ENCODE results near the gene ZNF576. TPM values are rescaled to one million over a fixed set of nuclear protein-coding genes. Genes with fewer than 3 reads are reported as not detected.

The ZNF576 gene
- total RNA-seq, 4 donors from 2014 or later = 9.9 to 18.8 (median 15.2) TPM

DNA sequence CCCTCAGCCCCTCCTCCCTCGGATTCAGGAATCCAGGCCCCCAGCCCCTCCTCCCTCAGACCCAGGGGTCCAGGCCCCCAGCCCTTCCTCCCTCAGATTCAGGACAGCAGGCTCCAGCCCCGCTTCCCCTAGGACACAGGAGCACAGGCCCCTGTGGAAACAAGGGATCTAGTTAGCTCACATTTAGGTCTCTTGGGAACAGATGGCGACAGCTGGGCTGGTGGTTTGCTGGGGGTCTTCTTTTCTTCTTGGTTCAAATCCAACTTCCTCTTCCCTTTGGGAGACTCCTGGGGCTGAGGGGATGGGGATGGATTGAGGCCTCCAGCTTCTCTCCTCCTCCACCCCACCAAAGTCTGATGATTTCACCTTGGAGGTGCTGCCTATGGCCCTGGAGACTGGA, 43.8 kb upstream of the ZNF576 start:
- peaks cover 0 to 87% (median 17%) of the 10 kb centered on the region in 3 donors for H3K36me3 ChIP-seq
- 78% methylated on average over 3 of the region's 3 CpGs for WGBS, 2 donors
- H3K4me3 ChIP-seq = no peak overlapping the region
- no peaks in the 10 kb centered on the region for H3K9me3 ChIP-seq
- H3K27me3 ChIP-seq = no peaks in the 10 kb centered on the region
- TF ChIP-seq EP300 (IDR thresholded peaks at IDR 0.05) = no peak
- TF ChIP-seq, protein P1, sequence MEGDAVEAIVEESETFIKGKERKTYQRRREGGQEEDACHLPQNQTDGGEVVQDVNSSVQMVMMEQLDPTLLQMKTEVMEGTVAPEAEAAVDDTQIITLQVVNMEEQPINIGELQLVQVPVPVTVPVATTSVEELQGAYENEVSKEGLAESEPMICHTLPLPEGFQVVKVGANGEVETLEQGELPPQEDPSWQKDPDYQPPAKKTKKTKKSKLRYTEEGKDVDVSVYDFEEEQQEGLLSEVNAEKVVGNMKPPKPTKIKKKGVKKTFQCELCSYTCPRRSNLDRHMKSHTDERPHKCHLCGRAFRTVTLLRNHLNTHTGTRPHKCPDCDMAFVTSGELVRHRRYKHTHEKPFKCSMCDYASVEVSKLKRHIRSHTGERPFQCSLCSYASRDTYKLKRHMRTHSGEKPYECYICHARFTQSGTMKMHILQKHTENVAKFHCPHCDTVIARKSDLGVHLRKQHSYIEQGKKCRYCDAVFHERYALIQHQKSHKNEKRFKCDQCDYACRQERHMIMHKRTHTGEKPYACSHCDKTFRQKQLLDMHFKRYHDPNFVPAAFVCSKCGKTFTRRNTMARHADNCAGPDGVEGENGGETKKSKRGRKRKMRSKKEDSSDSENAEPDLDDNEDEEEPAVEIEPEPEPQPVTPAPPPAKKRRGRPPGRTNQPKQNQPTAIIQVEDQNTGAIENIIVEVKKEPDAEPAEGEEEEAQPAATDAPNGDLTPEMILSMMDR (IDR thresholded peaks at IDR 0.05) = no peak
- TF ChIP-seq POLR2A (IDR thresholded peaks at IDR 0.05) = no peak
- DNase-seq (ENCODE audit: low spot score in 2 of 2) = no peak
- H3K27ac ChIP-seq = no peak overlapping the region
- H3K4me1 ChIP-seq = no peaks in the 10 kb centered on the region

DNA sequence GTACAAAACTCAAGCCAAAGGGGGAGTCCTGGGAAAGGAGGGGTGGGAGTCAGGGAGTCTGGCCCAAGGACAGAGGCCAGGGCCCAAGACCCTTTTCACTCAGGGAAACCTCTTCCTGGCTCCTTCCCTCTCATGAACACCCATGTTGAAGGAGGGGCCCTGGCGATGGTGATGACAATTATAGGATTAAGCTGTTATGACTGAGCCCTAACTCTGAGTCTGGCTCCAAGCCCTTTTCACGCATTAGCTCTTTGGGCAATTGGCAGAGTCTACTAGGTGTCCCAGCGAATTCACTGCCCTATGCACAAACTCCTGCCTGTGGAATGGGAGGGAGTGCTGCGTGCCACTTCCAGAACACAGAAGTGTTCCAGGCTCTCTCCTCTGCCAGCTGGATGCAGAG, 42.7 kb upstream of the ZNF576 start:
- H3K27ac ChIP-seq = no peak overlapping the region
- H3K36me3 ChIP-seq = peaks cover 0 to 91% (median 17%) of the 10 kb centered on the region in 3 donors
- WGBS, 2 donors = 93 to 98% methylated on average over 3 to 4 of the region's 4 CpGs
- H3K27me3 ChIP-seq = no peaks in the 10 kb centered on the region
- no peak for DNase-seq (ENCODE audit: low spot score in 2 of 2)
- H3K9me3 ChIP-seq = no peaks in the 10 kb centered on the region
- no peak overlapping the region for H3K4me3 ChIP-seq
- TF ChIP-seq, protein P1 (IDR thresholded peaks at IDR 0.05) = no peak
- no peak for TF ChIP-seq EP300 (IDR thresholded peaks at IDR 0.05)
- TF ChIP-seq POLR2A (IDR thresholded peaks at IDR 0.05) = no peak
- no peaks in the 10 kb centered on the region for H3K4me1 ChIP-seq

DNA sequence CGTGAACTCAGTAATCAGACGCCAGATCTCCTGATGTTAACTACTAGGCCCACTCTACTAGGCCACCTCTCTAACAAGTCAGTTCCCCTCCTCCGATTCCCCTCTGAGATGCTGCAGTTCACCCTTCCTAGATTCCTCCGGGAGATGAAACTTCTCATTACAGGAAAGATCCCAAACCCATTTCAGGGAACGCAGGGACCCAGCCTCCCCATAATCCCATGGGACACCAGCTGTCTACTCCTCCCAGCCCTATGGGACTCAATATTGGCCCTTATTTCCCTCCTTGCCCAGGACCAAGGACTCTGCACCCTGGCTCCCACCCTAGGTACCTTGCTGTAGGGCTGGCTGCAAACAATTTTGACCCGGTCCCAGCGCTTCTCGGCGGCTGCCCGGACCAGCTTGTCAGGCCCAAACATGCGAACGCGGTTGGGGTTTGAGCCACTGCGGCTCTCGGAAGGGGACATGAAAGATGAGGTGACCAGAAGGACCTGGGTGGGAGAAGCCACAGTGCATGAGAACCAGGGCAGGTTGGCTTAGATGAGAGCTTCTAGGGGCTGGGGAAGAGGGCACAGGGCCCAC, 42.0 kb upstream of the ZNF576 start:
- Histone ChIP-seq H3K9me3 (no peaks in the 10 kb centered on the region), H3K36me3 (peaks cover 0 to 90% (median 17%) of the 10 kb centered on the region in 3 donors)
- WGBS, 2 donors = 91 to 93% methylated on average over 15 of the region's 15 CpGs

DNA sequence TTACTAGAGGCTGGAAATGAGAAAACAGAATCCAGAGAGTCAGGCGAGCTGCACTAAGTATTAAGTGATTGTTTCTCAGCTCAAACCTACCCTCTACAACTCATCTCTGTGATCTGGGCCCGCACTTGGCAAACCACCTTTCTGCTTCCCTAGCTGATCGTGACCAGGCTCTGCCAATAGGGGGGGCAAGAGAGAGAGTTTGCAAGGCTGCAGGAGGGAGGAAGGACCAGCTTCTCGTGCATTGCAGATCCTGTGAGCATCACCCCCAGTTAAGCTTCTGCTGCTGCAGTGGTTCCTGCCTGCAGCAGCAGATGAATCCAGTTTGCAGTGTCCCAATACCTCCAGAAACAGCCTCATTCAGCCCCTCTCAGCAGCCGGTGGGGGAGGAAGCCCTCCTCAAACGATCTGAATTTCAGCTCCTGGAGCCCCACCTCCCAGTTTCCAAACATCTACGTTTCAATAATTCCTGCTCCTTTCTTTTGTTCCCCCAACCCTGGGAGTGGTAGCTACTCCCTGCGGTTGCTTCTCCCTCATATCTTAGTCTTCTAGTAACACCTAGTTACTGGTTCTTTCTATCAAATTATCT, 41.1 kb upstream of the ZNF576 start:
- no peaks in the 10 kb centered on the region for H3K27me3 ChIP-seq
- no peak for TF ChIP-seq EP300 (IDR thresholded peaks at IDR 0.05)
- TF ChIP-seq, protein P1 (IDR thresholded peaks at IDR 0.05) = peak; percentile 46 to 53 (median 50)
- 37 to 42% methylated on average over 8 of the region's 8 CpGs for WGBS, 2 donors
- peaks cover 0 to 90% (median 17%) of the 10 kb centered on the region in 3 donors for H3K36me3 ChIP-seq
- no peak overlapping the region for H3K27ac ChIP-seq
- no peak overlapping the region for H3K4me3 ChIP-seq
- H3K9me3 ChIP-seq = no peaks in the 10 kb centered on the region
- peak; percentile 42 to 77 for DNase-seq (ENCODE audit: low spot score in 2 of 2)
- no peaks in the 10 kb centered on the region for H3K4me1 ChIP-seq

More for the DNA sequence above, 42.0 kb upstream of the ZNF576 start:
- TF ChIP-seq, protein P1 (IDR thresholded peaks at IDR 0.05) = no peak
- no peak for TF ChIP-seq POLR2A (IDR thresholded peaks at IDR 0.05)
- no peak for TF ChIP-seq EP300 (IDR thresholded peaks at IDR 0.05)
- no peak overlapping the region for H3K4me3 ChIP-seq
- no peaks in the 10 kb centered on the region for H3K4me1 ChIP-seq
- no peaks in the 10 kb centered on the region for H3K27me3 ChIP-seq
- H3K27ac ChIP-seq = no peak overlapping the region
- DNase-seq (ENCODE audit: low spot score in 2 of 2) = no peak

DNA sequence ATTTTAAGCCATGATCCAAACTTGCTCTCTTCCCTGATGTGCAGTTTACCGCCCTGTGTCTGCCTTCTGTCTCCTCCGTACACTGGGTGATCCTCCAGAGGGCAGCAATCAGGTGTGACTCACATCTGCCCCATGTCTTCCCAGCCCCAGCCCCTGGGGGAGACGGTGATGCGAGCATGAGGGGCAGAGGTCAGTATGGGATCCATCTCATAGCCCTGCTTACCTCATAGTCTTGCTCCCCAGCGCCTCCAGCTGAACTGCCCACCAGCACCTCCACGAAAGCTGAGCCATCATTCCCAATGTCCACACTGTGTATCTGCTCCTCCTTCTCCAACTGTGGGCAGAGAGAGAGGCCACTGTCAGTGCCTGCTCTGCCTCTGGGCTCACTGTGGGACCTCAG, 35.7 kb upstream of the ZNF576 start:
- DNase-seq (ENCODE audit: low spot score in 2 of 2) = no peak
- H3K4me3 ChIP-seq = no peak overlapping the region
- WGBS, 2 donors = 79% methylated on average over 6 of the region's 6 CpGs
- no peak overlapping the region for H3K27ac ChIP-seq
- TF ChIP-seq EP300 (IDR thresholded peaks at IDR 0.05) (no peak), POLR2A (IDR thresholded peaks at IDR 0.05) (no peak)
- TF ChIP-seq, protein P1 (IDR thresholded peaks at IDR 0.05) = no peak
- no peaks in the 10 kb centered on the region for H3K27me3 ChIP-seq
- peaks cover 0 to 51% (median 0%) of the 10 kb centered on the region in 3 donors for H3K36me3 ChIP-seq
- H3K4me1 ChIP-seq = peaks cover 0 to 14% (median 4%) of the 10 kb centered on the region in 4 donors
- no peaks in the 10 kb centered on the region for H3K9me3 ChIP-seq

All from tibial nerve (tissue), 4 donors.